Inflammatory macrophage treated with lipopolysaccharide for 1 hour (primary cell): ENCODE measurements around the gene CORO1C.
"Not testable (repeated sequence)": the region's sequence is repeated elsewhere in the genome, so short reads cannot be mapped to it uniquely, and the experiment has no call there.

Experiments
- DNase-seq, 2 donors: peaks; one replicate each; pipeline ENCODE4 v3.0.0-alpha.2; 2020 to 2022

The CORO1C gene

GRCh38 chr12:108752387-108752786 is 21.1 kb upstream of the CORO1C start:
- DNase-seq, result no peak

- DNase-seq, result no peak
Measured at GRCh38 chr12:108751821-108752220, 20.5 kb upstream of the CORO1C start.

GRCh38 chr12:108751003-108751402 is 19.7 kb upstream of the CORO1C start:
- not testable (repeated sequence) for DNase-seq

GRCh38 chr12:108750526-108750925 is 19.2 kb upstream of the CORO1C start:
- DNase-seq, result no peak

- DNase-seq, result no peak
Measured at GRCh38 chr12:108747563-108747962, 16.2 kb upstream of the CORO1C start.

- DNase-seq, result no peak
Measured at GRCh38 chr12:108745641-108746040, 14.3 kb upstream of the CORO1C start.

GRCh38 chr12:108744021-108744897 is 12.9 kb upstream of the CORO1C start:
- peak; percentile 57 to 60 for DNase-seq

GRCh38 chr12:108738170-108738569 is 6.9 kb upstream of the CORO1C start:
- DNase-seq, result no peak

GRCh38 chr12:108735855-108736254 is 4.5 kb upstream of the CORO1C start:
- DNase-seq, result no peak

GRCh38 chr12:108734200-108734906 is 3.0 kb upstream of the CORO1C start:
- peak; percentile 88 to 91 for DNase-seq

GRCh38 chr12:108733230-108733531 is 1.9 kb upstream of the CORO1C start:
- DNase-seq, result not testable (repeated sequence)

- DNase-seq, result no peak
Measured at GRCh38 chr12:108732489-108733229, 1.3 kb upstream of the CORO1C start.

- peak; percentile 98 to 100 for DNase-seq
Measured at GRCh38 chr12:108731866-108732461, 646 bp upstream of the CORO1C start.

GRCh38 chr12:108730365-108731104 is 783 bp downstream of the CORO1C start:
- DNase-seq, result peak; percentile 67 to 81

GRCh38 chr12:108729612-108730364 is 1.5 kb downstream of the CORO1C start:
- DNase-seq, result no peak

GRCh38 chr12:108728820-108729611 is 2.3 kb downstream of the CORO1C start:
- no peak for DNase-seq

GRCh38 chr12:108727868-108728735 is 3.2 kb downstream of the CORO1C start:
- DNase-seq, result no peak

GRCh38 chr12:108727161-108727560 is 4.2 kb downstream of the CORO1C start:
- DNase-seq, result peak in 1 of 2 donors; percentile 85

GRCh38 chr12:108724890-108725151 is 6.5 kb downstream of the CORO1C start:
- DNase-seq, result no peak
